ENCODE data around the gene OSBPL9.

- no peak for TF ChIP-seq CTCF (IDR thresholded peaks at IDR 0.05)
- TF ChIP-seq ZFX (IDR thresholded peaks at IDR 0.05; ENCODE audit: borderline replicate concordance): no peak
These were observed 135.4 kb downstream of the OSBPL9 start for GRCh38 chr1:51752073-51752948.

All from 22Rv1 (cell line).